AG08396 (cell line): ENCODE results near the gene INA.
A peak's percentile ranks its signal among the peaks of the same experiment; 100 is the strongest.
"Not testable (repeated sequence)": the region's sequence is repeated elsewhere in the genome, so short reads cannot be mapped to it uniquely, and the experiment has no call there.

ENCODE experiments used
- DNase-seq: peaks from one replicate; pipeline ENCODE4 v3.0.0; 2012; ENCODE audit warnings: low spot score, mixed read lengths

Gene INA

DNA sequence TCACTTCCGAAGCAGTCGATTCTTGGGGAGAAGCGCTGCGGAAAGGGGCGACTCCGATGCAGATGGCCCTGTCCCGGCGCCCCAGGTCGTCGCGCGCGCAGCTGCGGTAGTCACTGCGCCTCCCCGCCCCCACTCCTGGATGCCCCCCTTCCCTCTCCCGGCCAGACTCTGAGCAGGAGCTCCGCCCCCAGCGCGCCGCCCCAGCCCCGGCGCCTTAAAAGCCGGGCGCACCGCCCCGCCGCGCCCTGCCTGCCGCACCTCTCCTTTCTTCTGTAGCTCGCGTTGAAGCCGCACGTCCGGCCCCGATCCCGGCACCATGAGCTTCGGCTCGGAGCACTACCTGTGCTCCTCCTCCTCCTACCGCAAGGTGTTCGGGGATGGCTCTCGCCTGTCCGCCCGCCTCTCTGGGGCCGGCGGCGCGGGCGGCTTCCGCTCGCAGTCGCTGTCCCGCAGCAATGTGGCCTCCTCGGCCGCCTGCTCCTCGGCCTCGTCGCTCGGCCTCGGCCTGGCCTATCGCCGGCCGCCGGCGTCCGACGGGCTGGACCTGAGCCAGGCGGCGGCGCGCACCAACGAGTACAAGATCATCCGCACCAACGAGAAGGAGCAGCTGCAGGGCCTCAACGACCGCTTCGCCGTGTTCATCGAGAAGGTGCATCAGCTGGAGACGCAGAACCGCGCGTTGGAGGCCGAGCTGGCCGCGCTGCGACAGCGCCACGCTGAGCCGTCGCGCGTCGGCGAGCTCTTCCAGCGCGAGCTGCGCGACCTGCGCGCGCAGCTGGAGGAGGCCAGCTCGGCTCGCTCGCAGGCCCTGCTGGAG, at the start of gene INA:
Gene INA (plus strand): TSS at position 243 of the 817 bp plus-strand sequence. CDS start 74 bp downstream, at position 317.
- DNase-seq = peak; percentile 87

DNA sequence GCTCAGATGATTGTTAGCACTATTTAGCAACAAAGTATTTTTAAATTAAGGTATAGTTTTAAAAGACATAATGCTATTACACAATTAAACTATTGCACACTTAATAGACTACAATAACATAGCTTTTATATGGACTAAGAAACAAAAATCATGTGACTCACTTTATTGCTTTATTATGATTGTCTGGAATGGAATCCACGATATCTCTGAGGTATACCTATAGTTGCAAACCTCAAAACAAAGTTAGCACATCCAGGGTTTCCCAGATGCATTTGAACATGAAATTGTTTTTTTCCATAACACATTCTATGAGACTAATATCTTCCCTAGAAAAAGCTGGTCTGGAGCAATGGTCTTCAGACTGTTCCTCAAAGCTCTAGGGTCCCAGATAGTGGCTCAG, 49.5 kb upstream of the INA start:
- no peak for DNase-seq

DNA sequence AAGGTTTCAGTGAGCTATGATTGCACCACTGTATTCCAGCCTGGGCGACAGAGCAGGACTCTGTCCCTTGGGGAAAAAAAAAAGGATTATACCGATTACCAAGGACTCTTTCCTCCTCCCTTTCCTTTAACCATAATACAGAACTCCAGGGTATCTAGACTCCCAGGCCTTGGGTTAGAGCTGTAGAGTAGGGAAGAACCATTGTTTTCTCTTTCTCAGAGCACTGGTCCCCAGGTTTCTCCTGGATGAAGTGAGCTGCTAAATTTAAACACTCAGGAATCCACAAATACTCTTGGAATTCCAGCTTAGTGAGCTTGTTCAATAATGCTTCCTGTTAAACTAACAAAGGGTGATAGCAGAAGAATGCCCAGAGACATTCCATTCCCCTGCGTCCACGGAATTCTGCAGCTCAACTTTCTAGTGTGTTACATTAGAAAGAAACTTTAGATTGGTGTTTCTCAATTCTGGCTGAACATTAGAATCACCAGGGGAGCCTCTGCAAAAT, 45.8 kb upstream of the INA start:
- peak; percentile 73 for DNase-seq

DNA sequence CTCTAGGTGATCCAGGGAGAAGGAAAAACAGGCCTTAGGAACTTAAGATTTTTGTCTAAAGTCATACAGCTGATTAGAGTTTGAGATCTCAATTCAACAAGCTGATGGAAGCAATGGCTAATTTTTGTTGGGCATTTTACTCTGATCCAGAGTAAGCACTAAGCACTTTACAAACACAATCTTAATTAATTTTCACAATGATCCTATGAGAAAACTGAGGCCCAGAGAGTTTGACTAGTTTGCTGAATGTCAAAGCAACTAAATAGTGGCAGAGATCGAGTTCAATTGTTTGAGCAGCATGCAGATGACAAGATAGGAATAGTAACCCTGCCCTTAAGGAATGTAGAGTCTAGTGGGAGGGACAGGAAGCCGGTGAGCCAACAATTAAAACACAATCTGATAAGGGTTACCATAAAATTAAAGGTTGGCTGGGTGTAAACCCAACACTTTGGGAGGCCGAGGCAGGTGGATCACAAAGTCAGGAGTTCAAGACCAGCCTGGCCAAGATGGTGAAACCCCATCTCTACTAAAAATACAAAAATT, 44.7 kb upstream of the INA start:
- DNase-seq = no peak

DNA sequence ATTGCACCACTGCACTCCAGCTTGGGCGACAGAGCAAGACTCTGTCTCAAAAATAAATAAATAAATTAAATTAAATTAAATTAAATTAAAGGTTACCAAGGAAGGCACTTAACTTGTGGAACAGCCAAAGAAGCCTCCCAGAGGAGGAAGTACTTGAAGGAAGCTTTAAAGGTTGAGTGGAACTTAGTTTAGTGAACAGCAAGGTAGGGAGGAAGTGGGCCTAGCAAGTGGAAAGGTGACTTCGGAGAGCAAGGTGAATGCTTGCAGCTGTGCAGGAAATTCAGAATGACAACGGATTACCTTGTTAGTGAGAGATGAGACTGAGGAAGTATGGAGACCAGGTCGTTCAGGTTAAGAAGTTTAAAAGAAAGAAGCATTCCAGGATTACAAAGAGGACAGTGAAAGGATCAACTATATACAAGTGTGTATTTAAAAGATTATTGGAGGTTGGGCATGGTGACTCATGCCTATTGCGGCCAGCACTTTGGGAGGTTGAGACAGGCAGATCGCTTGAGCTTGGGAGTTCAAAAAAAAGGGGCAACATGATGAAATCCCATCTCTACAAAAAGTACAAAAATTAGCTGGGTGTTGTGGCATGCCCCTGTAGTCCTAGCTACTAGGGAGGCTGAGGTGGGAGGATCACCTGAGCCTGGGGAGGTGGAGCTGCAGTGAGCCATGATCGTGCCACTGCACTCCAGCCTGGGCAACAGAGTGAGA, 44.0 kb upstream of the INA start:
- no peak for DNase-seq

DNA sequence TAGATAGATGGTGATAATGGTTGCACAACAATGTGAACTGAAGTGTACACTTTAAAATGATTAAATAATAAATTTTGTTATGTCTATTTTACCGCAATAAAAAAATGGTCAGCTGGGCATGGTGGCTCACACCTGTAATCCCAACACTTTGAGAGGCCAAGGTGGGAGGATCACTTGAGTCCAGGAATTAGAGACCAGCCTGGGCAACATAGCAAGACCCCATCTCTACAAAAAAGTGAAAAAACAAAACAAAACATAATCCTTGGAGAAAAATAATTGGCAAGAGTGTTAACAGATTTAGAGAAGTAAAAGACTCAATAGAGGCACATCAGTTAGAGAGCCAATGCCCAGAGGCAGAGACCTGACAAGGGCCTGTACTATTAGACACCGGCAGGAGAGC, 41.2 kb upstream of the INA start:
- no peak for DNase-seq

DNA sequence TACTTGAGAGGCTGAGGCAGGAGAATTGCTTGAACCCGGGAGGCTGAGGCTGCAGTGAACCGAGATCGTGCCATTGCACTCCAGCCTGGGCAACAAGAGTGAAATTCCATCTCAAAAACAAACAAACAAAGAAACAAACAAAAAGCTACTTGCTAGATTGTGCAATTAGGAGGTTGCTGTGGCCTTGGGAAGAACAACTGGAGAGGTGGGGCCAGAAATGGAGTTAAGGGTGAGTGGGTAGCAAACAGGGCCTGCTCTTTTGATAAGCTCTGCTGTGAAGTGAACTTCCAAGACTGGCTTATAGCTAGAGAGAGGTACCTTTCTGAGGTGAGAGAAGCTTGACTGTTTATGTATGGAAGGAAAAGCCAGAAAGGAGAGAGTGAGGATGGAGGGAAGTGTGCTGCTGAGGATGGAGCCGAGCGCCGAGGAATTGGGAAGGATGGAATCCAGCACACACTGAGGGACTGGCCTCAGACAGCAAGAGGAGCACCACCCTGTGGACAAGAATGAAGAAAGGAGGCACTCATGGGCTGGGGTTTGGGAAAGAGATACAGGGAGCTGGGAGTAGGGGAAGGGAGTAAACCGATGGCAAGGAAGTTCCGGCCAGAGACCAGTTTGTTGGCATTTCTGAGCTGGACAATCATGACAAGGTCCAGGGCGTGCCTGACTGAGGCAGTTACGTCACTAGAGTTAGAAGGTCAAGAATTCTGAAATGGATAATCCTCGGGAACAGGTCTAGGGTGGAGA, 38.3 kb upstream of the INA start:
- DNase-seq = peak; percentile 47

DNA sequence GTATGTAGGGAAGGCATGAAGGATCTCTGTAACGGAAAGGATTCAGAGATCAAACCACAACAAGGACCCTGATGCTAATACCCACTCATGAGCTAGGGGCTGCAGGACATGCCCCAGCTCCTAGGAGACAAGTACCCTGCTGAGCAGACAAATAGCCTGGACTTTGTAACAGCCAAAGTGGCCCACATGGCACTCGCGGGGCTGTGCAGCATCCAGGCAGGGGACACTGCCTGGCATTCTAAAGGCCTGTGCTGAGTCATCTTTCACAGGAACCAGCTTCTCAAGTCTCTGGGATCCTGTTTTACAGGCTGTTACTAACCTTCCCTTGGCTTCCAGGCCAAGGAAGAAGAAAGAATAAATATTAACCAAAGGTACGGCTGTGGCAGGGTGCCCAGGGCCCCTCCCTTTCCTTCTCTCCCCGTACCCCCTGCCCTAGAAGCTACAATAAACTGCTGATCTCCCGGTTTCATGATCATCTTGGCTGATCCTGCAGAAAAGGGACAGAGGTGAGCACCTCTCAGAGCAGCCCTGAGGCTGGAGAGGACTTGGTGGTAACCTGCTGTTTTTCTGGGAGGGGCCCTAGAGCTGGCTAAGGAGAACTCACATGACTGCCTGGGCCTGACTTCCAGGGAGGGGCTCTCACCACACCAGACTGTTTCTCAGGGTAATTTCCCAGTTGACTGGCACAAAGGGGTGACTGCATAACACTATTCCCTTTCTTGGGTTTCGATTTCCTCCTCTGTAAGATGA, 35.5 kb upstream of the INA start:
- DNase-seq = peak; percentile 42

DNA sequence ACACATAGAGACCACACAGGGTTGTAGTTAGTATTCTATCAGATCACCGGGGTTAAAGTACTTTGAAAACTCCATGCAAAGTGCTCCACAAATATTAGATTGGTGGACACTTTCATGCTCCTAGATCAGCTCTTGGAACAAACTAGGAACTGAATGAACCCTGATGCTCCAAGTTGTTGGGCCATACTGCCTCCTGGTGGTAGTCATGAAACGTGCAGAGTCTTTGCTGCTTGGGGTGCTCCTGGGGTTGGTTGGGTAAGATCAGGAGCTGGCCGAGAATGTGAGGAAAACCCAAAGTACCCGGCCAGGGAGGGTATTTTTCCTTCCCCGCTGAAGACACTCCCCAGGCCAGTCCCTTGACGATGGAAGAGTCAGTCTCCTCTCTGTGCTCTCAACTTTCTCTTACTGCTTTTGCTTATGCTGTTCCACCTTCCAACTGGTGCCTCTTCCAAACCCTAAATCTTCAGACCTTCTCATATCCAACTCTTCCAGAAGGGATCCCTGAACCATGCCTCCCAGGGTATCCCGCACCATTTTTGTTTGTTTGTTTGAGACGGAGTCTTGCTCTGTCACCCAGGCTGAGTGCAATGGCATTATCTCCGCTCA, 32.2 kb upstream of the INA start:
- peak; percentile 89 for DNase-seq

DNA sequence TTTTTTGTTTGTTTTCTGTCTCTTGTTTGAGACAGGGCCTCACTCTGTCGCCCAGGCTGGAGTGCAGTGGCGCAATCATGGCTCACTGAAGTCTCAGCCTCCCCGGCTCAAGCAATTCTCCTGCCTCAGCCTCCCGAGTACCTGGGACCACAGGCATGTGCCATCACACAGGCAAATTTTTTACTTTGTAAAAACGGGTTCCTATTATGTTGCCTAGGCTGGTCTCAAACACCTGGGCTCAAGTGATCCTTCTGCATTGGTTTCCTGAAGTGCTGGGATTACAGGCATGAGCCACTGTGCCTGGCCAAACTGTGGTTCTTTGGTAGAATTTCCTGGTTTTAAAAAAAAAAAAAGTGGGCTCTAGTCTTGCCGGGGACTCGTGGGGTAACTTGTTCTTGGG, 31.4 kb upstream of the INA start, which contains the start of gene RPEL1:
Gene RPEL1 (plus strand): TSS at position 301 of the 400 bp plus-strand sequence. CDS start 110 bp downstream, outside the sequence.
- not testable (repeated sequence) for DNase-seq

DNA sequence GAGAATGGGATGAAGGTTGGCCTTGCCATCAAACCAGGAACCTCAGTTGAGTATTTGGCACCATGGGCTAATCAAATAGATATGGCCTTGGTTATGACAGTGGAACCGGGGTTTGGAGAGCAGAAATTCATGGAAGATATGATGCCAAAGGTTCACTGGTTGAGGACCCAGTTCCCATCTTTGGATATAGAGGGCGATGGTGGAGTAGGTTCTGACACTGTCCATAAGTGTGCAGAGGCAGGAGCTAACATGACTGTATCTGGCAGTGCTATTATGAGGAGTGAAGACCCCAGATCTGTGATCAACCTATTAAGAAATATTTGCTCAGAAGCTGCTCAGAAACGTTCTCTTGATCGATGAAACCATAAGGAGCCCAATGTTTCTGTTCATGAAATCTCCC, 30.6 kb upstream of the INA start:
- no peak for DNase-seq

DNA sequence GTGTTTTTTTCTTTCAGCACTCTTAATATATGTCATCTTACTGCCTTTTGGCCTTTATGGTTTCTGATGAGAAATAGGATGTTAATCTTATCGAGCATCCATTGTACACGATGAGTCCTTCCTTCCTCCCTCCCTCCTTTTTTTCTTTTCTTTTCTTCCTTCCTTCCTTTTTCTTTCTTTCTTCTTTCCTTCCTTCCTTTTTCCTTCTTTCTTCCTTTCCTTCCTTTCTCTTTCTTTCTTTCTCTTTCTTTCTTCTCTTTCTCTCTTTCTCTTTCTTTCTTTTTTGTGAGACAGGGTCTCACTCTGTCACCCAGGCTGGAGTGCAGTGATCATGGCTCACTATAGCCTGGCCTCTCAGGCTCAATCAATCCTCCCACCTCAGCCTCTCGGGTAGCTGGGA, 22.8 kb upstream of the INA start:
- DNase-seq = no peak

DNA sequence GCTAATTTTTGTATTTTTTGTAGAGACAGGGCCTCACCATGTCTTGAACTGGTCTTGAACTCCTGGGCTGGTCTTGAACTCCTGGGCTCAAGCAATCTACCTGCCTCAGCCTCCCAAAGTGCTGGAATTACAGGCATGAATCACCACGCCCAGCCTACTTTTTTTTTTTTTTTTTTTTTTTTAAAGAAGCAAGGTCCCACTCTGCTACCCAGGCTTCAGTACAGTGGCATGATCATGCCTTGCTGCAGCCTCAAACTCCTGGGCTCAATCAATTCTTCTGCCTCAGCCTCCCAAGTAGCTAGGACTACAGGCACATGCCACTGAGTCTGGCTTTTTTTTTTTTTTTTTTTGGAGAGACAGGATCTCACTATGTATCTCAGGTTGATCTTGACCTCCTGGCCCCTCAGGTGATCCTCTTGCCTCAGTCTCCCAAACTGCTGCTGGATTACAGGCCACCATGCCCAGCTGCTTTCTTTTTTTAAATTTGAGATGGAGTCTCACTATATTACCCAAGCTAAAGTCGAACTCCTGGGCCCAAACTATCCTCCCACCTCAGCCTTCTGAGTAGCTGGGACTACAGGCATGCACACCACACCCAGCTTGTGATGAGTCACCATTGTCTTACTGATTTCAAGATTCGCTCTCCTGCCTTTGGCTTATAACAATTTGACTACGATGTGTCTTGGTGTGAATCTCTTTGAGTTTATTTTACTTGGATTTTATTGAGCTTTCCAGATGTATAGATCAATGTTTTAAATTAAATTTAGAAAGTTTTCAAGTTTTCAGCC, 22.2 kb upstream of the INA start:
- no peak for DNase-seq

DNA sequence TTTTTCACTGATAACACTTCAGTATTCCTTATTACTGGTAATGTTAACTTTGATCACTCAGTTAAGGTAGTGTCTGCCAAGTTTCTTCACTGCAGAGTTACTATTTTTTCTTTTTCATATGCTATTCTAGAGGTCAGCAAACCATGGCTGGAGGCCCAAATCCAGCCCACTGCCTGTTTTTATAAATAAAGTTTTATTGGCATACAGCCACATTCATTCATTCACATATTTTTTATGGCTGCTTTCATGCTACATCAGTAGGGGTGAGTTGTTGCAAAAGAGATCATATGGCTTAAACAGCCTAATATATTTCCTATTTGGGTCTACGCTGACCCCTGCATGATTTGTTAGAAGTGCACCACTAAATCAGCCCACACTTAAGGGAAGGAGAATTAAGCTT, 20.3 kb upstream of the INA start:
- no peak for DNase-seq

DNA sequence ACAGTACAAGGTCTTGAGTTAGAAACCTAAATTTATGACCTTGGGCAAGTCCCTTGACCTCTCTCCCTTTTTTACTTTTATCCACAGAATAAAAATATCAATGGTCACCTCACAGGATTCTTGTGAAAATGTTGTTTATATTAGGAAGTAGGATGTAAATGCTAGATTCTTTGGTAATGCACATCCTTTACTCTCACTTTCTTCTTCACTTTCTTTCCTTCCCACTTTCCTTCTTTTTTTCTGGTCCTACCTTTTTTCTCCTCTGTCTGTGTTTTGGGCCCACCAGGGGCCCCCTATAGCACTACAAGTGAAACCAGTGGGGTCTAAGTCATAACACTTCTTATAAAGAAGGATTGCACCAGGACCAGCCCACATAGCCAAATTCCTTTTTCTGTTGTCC, 19.1 kb upstream of the INA start:
- DNase-seq = no peak

DNA sequence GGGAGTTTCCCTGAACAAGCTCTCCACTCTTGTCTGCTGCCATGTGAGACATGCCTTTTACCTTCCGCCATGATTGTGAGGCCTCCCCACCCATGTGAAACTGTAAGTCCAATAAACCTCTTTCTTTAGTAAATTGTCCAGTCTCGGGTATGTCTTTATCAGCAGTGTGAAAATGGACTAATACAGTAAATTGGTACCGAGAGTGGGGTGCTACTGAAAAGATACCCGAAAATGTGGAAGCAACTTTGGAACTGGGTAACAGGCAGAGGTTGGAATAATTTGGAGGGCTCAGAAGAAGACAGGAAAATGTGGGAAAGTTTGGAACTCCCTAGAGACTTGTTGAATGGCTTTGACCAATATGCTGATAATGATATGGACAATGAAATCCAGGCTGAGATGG, 18.0 kb upstream of the INA start:
- not testable (repeated sequence) for DNase-seq

DNA sequence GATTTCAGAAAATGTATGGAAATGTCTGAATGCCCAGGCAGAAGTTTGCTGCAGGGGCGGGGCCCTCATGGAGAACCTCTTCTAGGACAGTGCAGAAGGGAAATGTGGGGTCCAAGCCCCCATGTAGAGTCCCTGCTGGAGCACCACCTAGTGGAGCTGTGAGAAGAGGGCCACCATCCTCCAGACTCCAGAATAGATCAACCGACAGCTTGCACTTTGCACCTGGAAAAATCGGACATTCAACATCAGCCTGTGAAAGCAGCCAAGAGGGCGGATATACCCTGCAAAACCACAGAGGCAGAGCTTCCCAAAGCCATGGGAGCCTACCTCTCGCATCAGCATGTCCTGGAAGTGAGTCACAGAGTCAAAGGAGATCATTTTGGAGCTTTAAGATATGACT, 16.9 kb upstream of the INA start:
- DNase-seq = no peak

DNA sequence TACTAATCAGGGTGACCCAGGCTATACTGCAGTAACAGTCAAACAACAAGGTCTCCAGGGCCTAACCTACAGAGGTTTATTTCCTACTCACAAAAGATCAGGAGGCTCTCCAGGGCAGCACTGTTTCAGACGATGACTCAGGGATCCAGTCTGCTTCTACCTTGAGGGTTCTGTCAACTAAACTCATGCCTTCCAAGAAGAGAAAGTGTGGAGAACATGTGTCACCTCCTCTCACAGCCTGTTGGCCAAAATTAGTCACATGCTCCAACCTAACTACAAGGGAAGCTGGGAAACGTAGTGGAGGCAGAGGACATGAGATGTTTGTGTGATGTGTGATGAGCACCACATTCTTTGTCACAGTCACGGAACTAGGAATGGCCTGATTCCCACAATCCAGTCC, 14.7 kb upstream of the INA start:
- DNase-seq = no peak

DNA sequence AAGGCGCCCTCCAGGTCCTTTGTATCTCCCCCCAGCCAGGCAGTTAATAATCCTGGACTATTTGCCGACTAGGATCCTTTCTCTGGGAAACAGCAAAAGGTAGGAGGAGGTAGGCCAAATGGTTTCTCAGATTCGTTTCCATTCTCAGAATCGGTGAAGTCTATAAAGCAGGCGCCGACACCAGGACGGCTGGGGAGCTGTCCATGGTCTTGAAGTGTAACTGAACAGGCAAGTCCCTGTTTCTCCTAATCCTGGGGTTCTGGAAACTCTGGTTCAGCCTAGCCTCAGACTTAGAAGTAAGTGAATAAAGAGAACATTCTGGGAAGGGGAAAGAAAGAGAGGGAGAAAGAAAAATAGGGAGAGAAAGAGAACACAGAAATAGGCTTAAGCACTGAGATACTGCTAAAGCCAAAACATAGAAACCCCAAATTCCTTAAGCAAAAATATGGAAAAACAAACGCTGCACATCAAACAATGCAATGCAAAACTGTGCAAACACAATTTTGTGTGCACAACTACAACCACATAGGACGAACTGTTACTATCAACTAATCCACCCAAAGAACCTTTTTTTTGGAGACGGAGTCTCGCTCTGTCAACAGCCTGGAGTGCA, 11.1 kb upstream of the INA start:
- DNase-seq = peak; percentile 64

DNA sequence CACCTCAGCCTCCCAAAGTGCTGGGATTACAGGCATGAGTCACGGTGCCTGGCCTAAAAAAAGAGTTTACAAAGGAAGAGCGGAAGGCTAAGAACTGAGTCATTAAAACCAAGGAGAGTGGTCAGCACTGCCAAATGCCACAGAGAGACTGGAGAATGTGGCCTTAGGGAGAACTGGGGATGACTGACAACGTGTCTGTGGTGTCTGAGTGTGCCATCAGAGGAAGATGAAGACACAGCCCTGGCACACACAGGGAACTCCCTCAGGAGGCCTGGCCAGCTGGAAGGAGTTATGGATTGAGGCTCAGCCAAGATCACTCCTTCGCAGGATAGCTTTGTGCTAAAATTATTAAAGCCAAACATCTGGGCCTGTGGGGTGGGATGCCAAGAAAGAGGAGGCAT, 3.9 kb upstream of the INA start:
- peak; percentile 93 for DNase-seq
